ENCODE data around the gene FHL1. TPM values are rescaled to one million over a fixed set of nuclear protein-coding genes. Genes with fewer than 3 reads are reported as not detected.

FHL1 gene
- total and polyA plus RNA-seq, 7 donors: 27.0 to 1,465 (median 701) TPM

DNA sequence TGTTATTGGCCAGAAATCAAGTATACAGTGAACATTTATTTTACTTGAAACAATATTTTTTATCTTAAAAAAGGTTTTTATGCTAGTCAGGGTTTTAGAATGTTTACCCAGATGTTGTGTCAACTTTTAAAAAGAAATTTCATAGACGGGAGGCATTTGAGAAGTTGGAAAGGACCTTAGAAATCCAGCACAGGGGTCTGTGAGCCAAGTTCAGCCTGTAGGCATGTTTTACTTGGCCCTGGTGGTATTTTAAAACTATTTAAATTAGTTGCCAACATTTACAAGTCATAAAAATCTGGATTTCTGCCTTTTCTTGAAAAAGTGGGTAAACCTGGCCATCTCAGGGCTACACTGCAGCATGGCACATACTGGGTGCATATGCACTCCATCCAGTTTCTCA is 25.5 kb upstream of the FHL1 start:
- 28 to 57% methylated on average over 1 of the region's 1 CpG for WGBS, 2 donors

GRCh38 chrX:136122207-136122606 is 25.1 kb upstream of the FHL1 start:
- TF ChIP-seq, protein P1, sequence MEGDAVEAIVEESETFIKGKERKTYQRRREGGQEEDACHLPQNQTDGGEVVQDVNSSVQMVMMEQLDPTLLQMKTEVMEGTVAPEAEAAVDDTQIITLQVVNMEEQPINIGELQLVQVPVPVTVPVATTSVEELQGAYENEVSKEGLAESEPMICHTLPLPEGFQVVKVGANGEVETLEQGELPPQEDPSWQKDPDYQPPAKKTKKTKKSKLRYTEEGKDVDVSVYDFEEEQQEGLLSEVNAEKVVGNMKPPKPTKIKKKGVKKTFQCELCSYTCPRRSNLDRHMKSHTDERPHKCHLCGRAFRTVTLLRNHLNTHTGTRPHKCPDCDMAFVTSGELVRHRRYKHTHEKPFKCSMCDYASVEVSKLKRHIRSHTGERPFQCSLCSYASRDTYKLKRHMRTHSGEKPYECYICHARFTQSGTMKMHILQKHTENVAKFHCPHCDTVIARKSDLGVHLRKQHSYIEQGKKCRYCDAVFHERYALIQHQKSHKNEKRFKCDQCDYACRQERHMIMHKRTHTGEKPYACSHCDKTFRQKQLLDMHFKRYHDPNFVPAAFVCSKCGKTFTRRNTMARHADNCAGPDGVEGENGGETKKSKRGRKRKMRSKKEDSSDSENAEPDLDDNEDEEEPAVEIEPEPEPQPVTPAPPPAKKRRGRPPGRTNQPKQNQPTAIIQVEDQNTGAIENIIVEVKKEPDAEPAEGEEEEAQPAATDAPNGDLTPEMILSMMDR (IDR thresholded peaks at IDR 0.05): no peak
- no peak for TF ChIP-seq EP300 (IDR thresholded peaks at IDR 0.05)
- no peak for TF ChIP-seq POLR2AphosphoS5 (IDR thresholded peaks at IDR 0.05)
- TF ChIP-seq POLR2A (IDR thresholded peaks at IDR 0.05): no peak

More for the DNA sequence above, 25.5 kb upstream of the FHL1 start:
- intact Hi-C loops (cut with DNase I): no loop called here
- no peaks in the 10 kb centered on the region for H3K9me3 ChIP-seq
- no peaks in the 10 kb centered on the region for H3K27me3 ChIP-seq
- H3K36me3 ChIP-seq: no peaks in the 10 kb centered on the region
- peak overlapping the region in 3 of 4 donors; percentile 8 to 51 (median 19) for H3K27ac ChIP-seq
- DNase-seq: no peak
- H3K4me1 ChIP-seq: peaks cover 0 to 18% (median 5%) of the 10 kb centered on the region in 4 donors
- no peak overlapping the region for H3K4me3 ChIP-seq
- TF ChIP-seq POLR2AphosphoS5 (IDR thresholded peaks at IDR 0.05): no peak
- no peak for TF ChIP-seq POLR2A (IDR thresholded peaks at IDR 0.05)
- TF ChIP-seq, protein P1 (IDR thresholded peaks at IDR 0.05): no peak
- no peak for TF ChIP-seq EP300 (IDR thresholded peaks at IDR 0.05)

DNA sequence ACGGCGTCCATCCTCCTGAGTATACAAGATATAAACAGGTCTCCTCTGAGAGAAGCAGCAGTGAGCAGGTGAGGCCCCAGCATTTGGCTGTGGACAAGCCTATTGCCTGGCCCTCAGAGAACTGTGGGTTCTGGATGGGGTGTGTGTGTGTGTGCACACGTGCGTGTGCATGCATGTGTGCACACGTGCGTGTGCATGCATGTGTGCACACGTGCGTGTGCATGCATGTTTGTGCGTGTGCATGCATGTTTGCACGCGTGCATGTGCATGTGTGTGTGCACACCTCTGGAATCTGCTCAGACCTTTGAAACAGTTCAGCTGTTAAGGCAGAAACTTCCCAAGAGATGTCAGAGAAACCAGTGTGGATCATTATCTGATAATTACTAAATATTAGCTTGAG is 22.2 kb upstream of the FHL1 start:
- intact Hi-C loops (cut with DNase I): loop anchor here (5.0 kb wide), 1 partner anchor 63 kb away; no protein-coding TSS in a partner anchor
- no peak overlapping the region for H3K4me3 ChIP-seq
- 92% methylated on average over 11 of the region's 11 CpGs for WGBS, 2 donors
- H3K27me3 ChIP-seq: no peaks in the 10 kb centered on the region
- H3K9me3 ChIP-seq: no peaks in the 10 kb centered on the region
- DNase-seq: no peak
- peak overlapping the region in 3 of 4 donors; percentile 79 to 86 (median 81) for H3K27ac ChIP-seq
- peaks cover 0 to 25% (median 10%) of the 10 kb centered on the region in 4 donors for H3K4me1 ChIP-seq
- TF ChIP-seq EP300 (IDR thresholded peaks at IDR 0.05) (no peak), POLR2AphosphoS5 (IDR thresholded peaks at IDR 0.05) (no peak), POLR2A (IDR thresholded peaks at IDR 0.05) (no peak)
- TF ChIP-seq, protein P1 (IDR thresholded peaks at IDR 0.05): no peak
- H3K36me3 ChIP-seq: no peaks in the 10 kb centered on the region

More at GRCh38 chrX:136122207-136122606, 25.1 kb upstream of the FHL1 start:
- Histone ChIP-seq H3K36me3 (no peaks in the 10 kb centered on the region), H3K9me3 (no peaks in the 10 kb centered on the region), H3K4me1 (peaks cover 0 to 20% (median 7%) of the 10 kb centered on the region in 4 donors), H3K4me3 (no peak overlapping the region), H3K27me3 (no peaks in the 10 kb centered on the region), H3K27ac (peak overlapping the region in 3 of 4 donors; percentile 8 to 51 (median 19))
- no peak for DNase-seq
- 82 to 87% methylated on average over 2 of the region's 2 CpGs for WGBS, 2 donors
- intact Hi-C loops (cut with DNase I): no loop called here

DNA sequence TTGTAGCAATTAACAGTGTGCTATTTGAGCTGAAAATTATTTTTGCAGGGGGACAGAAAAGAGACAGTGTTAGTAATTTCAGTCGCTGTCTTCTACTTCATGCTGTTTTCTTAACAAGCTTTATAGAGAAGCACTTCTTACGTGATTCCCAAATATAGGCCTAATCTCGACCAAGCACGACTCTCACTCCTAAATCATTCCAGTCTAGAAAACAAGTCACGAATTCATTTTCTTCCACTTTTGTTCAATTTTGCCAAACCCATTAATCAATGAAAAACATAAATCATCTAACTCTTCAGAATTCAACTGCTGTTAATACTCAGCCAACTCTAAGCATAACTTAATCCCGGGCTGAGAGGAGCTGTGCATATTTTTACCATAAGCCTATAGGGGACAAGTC is 21.0 kb upstream of the FHL1 start:
- TF ChIP-seq POLR2AphosphoS5 (IDR thresholded peaks at IDR 0.05) (peak in 2 of 4 donors; percentile 12 to 21), EP300 (IDR thresholded peaks at IDR 0.05) (peak in 1 of 4 donors; percentile 17), POLR2A (IDR thresholded peaks at IDR 0.05) (no peak)
- TF ChIP-seq, protein P1 (IDR thresholded peaks at IDR 0.05): no peak
- no peaks in the 10 kb centered on the region for H3K9me3 ChIP-seq
- H3K27ac ChIP-seq: peak overlapping the region; percentile 66 to 86 (median 80)
- no peak for DNase-seq
- no peak overlapping the region for H3K4me3 ChIP-seq
- 78 to 92% methylated on average over 6 of the region's 6 CpGs for WGBS, 2 donors
- no peaks in the 10 kb centered on the region for H3K36me3 ChIP-seq
- H3K4me1 ChIP-seq: peaks cover 0 to 25% (median 10%) of the 10 kb centered on the region in 4 donors
- intact Hi-C loops (cut with DNase I): loop anchor here (5.0 kb wide), 1 partner anchor 64 kb away; no protein-coding TSS in a partner anchor
- no peaks in the 10 kb centered on the region for H3K27me3 ChIP-seq

Data from sigmoid colon (tissue), 7 donors.